Measurements from ENCODE around the gene EPHB2.

DNA sequence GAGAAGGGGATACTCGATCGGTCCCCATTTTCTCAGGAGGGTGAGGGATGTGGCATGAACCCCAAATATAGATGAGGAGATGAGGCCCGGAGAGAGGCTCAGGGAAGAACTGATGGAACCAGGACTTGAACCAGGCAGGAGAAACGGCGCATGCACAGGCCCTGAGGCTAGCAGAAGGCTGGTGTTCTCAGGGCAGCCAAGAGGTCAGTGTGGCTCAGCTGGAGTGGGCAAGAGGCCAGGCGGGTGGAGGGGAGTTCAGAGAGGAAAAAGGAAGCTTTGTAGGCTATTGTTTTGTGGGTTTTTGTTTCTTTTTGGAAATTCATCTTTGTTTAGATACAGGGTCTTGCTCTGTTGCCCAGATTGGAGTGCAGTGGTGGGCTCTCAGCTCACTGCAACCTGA, 140.0 kb downstream of the EPHB2 start:
- no peak for TF ChIP-seq POLR2A (IDR thresholded peaks at IDR 0.05)
- TF ChIP-seq, protein P1, sequence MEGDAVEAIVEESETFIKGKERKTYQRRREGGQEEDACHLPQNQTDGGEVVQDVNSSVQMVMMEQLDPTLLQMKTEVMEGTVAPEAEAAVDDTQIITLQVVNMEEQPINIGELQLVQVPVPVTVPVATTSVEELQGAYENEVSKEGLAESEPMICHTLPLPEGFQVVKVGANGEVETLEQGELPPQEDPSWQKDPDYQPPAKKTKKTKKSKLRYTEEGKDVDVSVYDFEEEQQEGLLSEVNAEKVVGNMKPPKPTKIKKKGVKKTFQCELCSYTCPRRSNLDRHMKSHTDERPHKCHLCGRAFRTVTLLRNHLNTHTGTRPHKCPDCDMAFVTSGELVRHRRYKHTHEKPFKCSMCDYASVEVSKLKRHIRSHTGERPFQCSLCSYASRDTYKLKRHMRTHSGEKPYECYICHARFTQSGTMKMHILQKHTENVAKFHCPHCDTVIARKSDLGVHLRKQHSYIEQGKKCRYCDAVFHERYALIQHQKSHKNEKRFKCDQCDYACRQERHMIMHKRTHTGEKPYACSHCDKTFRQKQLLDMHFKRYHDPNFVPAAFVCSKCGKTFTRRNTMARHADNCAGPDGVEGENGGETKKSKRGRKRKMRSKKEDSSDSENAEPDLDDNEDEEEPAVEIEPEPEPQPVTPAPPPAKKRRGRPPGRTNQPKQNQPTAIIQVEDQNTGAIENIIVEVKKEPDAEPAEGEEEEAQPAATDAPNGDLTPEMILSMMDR (IDR thresholded peaks at IDR 0.05): no peak

All from vagina (tissue), 2 donors.